RPMI7951 (cell line): Measurements from ENCODE around the gene FBN1. TPM values are rescaled to one million over a fixed set of nuclear protein-coding genes. Genes with fewer than 3 reads are reported as not detected.

Source experiments
- DNase-seq: peaks from one replicate; pipeline ENCODE4 v3.0.0-alpha.2; 2012; ENCODE audit warnings: low read depth
- total RNA-seq: library from RNA; depleted of rRNA; stranded (reverse); fragments of >200 nt; shearing (Covaris generic); gene quantifications from 2 replicates; pipeline ENCODE4 v1.2.3, GENCODE V29; 2014

The FBN1 gene
- total RNA-seq, 1 experiment from 2014 or later = 194 TPM

- DNase-seq = no peak
Measured at GRCh38 chr15:48580736-48581135, 64.8 kb downstream of the FBN1 start.

- peak; percentile 58 for DNase-seq
Measured at GRCh38 chr15:48579945-48580671, 65.4 kb downstream of the FBN1 start.

- no peak for DNase-seq
Measured at GRCh38 chr15:48578965-48579364, 66.5 kb downstream of the FBN1 start.

- DNase-seq = no peak
Measured at GRCh38 chr15:48577469-48577868, 68.0 kb downstream of the FBN1 start.

GRCh38 chr15:48574187-48574586 lies 71.3 kb downstream of the FBN1 start:
- no peak for DNase-seq

- no peak for DNase-seq
Measured at GRCh38 chr15:48573780-48574179, 71.7 kb downstream of the FBN1 start.

GRCh38 chr15:48572823-48573222 lies 72.7 kb downstream of the FBN1 start:
- DNase-seq = no peak

- DNase-seq = no peak
Measured at GRCh38 chr15:48571510-48571909, 74.0 kb downstream of the FBN1 start.

GRCh38 chr15:48570822-48571221 lies 74.7 kb downstream of the FBN1 start:
- DNase-seq = peak; percentile 31

GRCh38 chr15:48569591-48570302 lies 75.8 kb downstream of the FBN1 start:
- no peak for DNase-seq

GRCh38 chr15:48566668-48567067 lies 78.8 kb downstream of the FBN1 start:
- peak; percentile 59 for DNase-seq

- peak; percentile 79 for DNase-seq
Measured at GRCh38 chr15:48565560-48566482, 79.7 kb downstream of the FBN1 start.

- DNase-seq = no peak
Measured at GRCh38 chr15:48564690-48565089, 80.8 kb downstream of the FBN1 start.

GRCh38 chr15:48563934-48564333 lies 81.6 kb downstream of the FBN1 start:
- DNase-seq = no peak

- no peak for DNase-seq
Measured at GRCh38 chr15:48560321-48561051, 85.0 kb downstream of the FBN1 start.

- DNase-seq = peak; percentile 78
Measured at GRCh38 chr15:48559285-48559684, 86.2 kb downstream of the FBN1 start.

GRCh38 chr15:48558226-48558625 lies 87.3 kb downstream of the FBN1 start:
- DNase-seq = no peak

- DNase-seq = no peak
Measured at GRCh38 chr15:48557335-48557734, 88.2 kb downstream of the FBN1 start.

- DNase-seq = peak; percentile 39
Measured at GRCh38 chr15:48556159-48556897, 89.2 kb downstream of the FBN1 start.

GRCh38 chr15:48555241-48555881 lies 90.1 kb downstream of the FBN1 start:
- peak; percentile 30 for DNase-seq
